ENCODE data around the gene NADK.

Gene NADK

GRCh38 chr1:1763657-1764621 lies 14.3 kb downstream of the NADK start:
- H3K27ac ChIP-seq = no peak overlapping the region
- TF ChIP-seq, protein P1, sequence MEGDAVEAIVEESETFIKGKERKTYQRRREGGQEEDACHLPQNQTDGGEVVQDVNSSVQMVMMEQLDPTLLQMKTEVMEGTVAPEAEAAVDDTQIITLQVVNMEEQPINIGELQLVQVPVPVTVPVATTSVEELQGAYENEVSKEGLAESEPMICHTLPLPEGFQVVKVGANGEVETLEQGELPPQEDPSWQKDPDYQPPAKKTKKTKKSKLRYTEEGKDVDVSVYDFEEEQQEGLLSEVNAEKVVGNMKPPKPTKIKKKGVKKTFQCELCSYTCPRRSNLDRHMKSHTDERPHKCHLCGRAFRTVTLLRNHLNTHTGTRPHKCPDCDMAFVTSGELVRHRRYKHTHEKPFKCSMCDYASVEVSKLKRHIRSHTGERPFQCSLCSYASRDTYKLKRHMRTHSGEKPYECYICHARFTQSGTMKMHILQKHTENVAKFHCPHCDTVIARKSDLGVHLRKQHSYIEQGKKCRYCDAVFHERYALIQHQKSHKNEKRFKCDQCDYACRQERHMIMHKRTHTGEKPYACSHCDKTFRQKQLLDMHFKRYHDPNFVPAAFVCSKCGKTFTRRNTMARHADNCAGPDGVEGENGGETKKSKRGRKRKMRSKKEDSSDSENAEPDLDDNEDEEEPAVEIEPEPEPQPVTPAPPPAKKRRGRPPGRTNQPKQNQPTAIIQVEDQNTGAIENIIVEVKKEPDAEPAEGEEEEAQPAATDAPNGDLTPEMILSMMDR (conservative IDR thresholded peaks at IDR 0.05) = no peak
- TF ChIP-seq ZFX (IDR thresholded peaks at IDR 0.05) = no peak

DNA sequence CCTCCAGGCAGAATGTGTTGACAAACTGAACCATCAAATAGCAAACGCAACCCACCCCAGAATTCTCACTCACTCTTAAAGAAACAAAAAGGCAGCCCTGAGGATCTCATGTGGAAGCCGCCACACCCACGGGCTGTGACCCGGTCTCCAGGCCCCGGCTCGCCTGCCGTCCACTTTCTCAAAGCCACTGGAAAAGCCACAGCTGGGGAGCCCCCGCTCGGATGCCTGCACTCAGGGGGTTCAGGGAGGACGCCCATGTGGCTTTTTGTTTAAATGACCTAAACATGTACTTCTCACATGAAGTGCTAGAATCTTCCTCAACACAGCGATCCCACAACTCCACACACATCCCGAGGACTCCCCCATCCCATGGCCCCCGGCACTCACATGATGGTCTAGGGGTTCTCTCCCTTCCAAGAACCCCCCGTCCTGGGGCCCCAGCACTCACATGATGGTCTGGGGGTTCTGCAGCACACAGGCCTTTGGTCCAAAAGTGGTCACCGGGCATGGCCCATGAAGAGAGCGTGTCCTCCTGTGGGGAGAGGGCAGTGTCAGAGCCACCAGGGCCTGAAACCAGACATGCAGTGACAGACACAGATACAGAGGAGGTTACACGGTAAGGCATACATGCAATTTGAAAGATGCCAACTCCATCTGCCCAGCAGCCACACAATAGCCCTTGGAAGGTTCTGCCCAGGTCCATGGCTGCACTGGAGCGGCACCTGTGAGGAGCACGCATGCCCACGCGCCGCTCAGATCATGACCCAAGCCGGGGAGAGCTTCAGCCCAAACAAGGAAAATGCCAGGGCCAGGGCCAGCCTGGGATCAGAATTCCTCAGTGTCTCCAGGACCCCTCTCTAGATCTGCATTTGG lies 16.5 kb downstream of the NADK start:
- H3K27ac ChIP-seq = no peak overlapping the region
- TF ChIP-seq, protein P1 (conservative IDR thresholded peaks at IDR 0.05) = no peak
- TF ChIP-seq ZFX (IDR thresholded peaks at IDR 0.05) = no peak

DNA sequence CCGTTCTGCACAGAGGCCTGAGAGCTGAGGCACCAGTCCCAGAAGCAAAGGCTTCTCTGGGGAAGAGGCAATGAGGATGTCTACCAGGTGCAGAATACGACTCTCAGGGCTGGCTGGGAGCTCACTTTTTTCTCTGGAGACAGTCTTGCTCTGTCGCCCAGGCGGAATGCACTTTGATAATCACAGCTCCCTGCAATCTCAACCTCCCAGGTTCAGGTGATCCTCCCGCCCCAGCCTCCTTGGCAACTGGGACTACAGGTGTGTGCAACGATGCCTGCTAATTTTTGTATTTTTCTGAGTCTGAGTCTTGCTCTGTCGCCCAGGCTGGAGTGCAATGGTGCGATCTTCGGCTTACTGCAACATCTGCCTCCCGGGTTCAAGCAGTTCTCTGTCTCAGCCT lies 17.6 kb downstream of the NADK start:
- H3K27ac ChIP-seq = peak overlapping the region; percentile 96
- TF ChIP-seq, protein P1 (conservative IDR thresholded peaks at IDR 0.05) = no peak
- no peak for TF ChIP-seq ZFX (IDR thresholded peaks at IDR 0.05)

DNA sequence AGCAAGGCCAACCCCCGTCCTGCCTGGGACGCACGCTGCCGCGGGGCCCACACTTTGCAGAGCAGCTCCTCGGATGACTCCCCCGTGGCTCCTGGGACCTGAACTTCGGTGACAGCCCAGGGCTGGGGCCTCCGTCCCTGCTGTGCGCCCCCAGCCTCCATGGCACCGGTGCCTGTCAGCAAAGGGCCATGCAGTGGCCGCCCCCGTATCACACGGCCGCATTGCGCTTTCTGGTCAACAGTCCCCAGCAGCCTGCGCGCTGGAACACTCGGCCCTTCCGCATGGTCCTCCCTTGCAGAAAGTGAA lies 18.0 kb downstream of the NADK start:
- peak overlapping the region; percentile 96 for H3K27ac ChIP-seq
- no peak for TF ChIP-seq ZFX (IDR thresholded peaks at IDR 0.05)
- TF ChIP-seq, protein P1 (conservative IDR thresholded peaks at IDR 0.05) = no peak

- TF ChIP-seq, protein P1 (conservative IDR thresholded peaks at IDR 0.05) = no peak
- TF ChIP-seq ZFX (IDR thresholded peaks at IDR 0.05) = no peak
- H3K27ac ChIP-seq = peak overlapping the region; percentile 96
These were observed 18.6 kb downstream of the NADK start for GRCh38 chr1:1759456-1760344.

DNA sequence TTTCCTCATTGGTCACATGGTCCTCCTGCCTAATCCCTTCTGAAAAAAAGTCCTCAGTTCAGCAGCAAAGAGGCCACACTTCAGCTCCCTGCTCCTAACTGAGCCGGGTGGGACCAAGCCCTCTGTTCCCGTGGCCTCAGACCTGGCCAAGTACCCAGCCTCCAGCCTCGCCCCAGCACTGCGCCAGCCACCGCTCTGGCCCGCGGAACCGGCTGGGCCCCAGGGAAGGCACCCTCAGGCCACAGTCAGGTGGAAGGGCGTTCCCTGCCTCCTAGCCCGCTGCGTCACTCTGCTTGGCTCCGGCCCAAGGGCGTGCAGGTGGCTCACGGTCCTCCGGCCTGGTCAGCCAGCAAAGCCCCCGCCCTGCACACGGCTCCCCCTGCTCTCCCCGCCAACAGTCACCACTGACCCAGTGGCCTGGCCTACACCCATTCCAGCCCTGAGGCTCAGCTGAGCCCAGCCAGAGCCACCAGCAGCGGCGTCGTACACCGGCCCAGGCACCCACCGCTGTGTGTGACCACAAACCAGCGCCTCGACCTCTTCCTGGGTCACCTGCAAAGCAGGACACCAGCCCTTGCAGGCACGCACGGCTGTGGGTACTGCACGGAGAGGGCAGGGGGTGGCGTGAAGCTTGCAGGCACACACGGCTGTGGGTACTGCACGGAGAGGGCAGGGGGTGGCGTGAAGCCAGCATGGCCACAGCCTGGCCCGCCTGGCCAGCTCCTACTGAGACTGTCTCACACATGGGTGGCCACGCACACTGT lies 19.4 kb downstream of the NADK start:
- peak; percentile 55; the same call in 1 of the 2 replicates for TF ChIP-seq ZFX (IDR thresholded peaks at IDR 0.05)
- TF ChIP-seq, protein P1 (conservative IDR thresholded peaks at IDR 0.05) = no peak
- H3K27ac ChIP-seq = peak overlapping the region; percentile 96
